Right lobe of liver (tissue), 4 donors: ENCODE measurements around the gene FANCE.

Experiments used
- POLR2A ChIP-seq: fragments of 450-650 bp; IDR thresholded peaks from one replicate; pipeline ENCODE4 v1.6.1; 2017; ENCODE audit warnings: antibody characterized with exemption, mild to moderate bottlenecking
- TF ChIP-seq, protein P1 (sequence below), 4 donors: fragments of 200-600 bp in 3 of 4; fragments of 450-650 bp in 1 of 4; IDR thresholded peaks; one replicate each; pipeline versions ENCODE4 v1.5.1 to v1.8.0; 2016 to 2022; ENCODE audit warnings: antibody characterized with exemption in 4 of 4, mild to moderate bottlenecking in 2 of 4
- donor health status: DM: no; HTN: no; CAD: no.
- donor health status: DM: no; HTN: no; CAD: no.
- donor health status: DM: no; HTN: yes; CAD: no.

GRCh38 chr6:35428421-35429149 is 23.6 kb upstream of the FANCE start:
- TF ChIP-seq POLR2A, result no peak
- TF ChIP-seq, protein P1, sequence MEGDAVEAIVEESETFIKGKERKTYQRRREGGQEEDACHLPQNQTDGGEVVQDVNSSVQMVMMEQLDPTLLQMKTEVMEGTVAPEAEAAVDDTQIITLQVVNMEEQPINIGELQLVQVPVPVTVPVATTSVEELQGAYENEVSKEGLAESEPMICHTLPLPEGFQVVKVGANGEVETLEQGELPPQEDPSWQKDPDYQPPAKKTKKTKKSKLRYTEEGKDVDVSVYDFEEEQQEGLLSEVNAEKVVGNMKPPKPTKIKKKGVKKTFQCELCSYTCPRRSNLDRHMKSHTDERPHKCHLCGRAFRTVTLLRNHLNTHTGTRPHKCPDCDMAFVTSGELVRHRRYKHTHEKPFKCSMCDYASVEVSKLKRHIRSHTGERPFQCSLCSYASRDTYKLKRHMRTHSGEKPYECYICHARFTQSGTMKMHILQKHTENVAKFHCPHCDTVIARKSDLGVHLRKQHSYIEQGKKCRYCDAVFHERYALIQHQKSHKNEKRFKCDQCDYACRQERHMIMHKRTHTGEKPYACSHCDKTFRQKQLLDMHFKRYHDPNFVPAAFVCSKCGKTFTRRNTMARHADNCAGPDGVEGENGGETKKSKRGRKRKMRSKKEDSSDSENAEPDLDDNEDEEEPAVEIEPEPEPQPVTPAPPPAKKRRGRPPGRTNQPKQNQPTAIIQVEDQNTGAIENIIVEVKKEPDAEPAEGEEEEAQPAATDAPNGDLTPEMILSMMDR (IDR thresholded peaks at IDR 0.05), result peak in 2 of 4 donors; percentile 4 to 51
